Stimulated activated CD8-positive, alpha-beta memory T cell treated with anti-CD3 and anti-CD28 coated beads, Interleukin-2, amount 100 ng/mL, for 1 hour (primary cell): ENCODE data around the gene ANK2.

Experiments
- DNase-seq, 2 donors: peaks; one replicate each; pipeline ENCODE4 v3.0.0-alpha.2; 2020; ENCODE audit warnings: low read depth in 2 of 2

The ANK2 gene

DNA sequence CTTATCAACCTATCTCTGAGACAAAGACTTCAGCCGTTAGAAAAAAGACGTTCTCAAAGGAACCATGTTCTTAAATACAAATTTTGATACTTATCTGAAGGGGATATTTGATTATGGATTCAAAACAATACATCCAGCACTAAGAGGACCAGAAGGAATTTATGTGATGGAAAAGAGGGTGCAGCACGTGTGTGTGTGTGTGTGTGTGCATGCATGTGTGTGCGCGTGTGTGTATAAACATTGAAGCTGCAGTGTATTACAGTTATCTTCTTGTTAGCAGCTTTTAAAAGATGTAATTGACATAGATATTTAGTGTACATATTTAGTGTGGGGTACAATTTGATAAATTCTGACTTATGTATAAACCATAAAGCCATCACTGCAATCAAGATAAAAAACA lies 44.9 kb downstream of the ANK2 start:
- DNase-seq = no peak

DNA sequence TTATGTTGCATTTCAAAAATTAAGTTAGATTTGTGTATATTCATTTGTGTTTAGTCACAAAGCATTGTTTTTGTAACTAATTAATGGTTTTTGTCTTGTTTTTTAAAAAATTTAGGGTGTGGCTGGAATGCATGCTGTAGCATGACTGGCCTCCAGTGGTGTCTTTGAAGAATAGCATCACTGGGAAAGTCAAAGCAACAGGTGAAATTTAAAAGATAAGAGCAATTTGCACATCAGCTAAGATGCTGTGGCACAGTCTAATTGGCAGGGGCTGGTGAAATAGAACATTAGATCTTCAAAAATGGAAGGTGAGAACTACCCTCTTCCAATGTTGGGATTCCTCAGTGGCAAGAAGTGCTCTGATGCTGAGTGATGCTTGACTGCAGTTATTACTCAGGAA lies 45.3 kb downstream of the ANK2 start:
- DNase-seq = no peak

DNA sequence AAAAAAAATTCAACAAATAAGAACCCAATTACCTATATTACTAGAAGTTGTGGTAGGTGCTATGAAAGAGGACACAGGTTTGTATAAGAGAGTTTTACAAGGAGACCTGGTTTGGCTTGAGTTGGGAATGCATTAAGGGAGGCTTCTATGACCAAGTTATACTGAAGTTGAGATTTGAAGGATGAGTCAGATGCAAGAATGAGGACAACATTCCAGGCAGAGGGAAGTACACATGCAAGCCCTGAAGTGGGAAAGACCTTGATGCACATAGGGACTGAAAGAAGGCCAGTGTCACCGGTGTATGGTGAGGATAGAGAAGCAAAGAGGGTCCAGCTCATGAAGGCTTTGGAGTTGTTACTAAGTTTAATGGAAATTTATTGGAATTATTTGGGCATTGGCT lies 52.2 kb downstream of the ANK2 start:
- no peak for DNase-seq

- DNase-seq = no peak
Measured at GRCh38 chr4:113103556-113103955, 54.1 kb downstream of the ANK2 start.

GRCh38 chr4:113106108-113106507 lies 56.7 kb downstream of the ANK2 start:
- DNase-seq = no peak

- no peak for DNase-seq
Measured at GRCh38 chr4:113109106-113109718, 59.8 kb downstream of the ANK2 start.

DNA sequence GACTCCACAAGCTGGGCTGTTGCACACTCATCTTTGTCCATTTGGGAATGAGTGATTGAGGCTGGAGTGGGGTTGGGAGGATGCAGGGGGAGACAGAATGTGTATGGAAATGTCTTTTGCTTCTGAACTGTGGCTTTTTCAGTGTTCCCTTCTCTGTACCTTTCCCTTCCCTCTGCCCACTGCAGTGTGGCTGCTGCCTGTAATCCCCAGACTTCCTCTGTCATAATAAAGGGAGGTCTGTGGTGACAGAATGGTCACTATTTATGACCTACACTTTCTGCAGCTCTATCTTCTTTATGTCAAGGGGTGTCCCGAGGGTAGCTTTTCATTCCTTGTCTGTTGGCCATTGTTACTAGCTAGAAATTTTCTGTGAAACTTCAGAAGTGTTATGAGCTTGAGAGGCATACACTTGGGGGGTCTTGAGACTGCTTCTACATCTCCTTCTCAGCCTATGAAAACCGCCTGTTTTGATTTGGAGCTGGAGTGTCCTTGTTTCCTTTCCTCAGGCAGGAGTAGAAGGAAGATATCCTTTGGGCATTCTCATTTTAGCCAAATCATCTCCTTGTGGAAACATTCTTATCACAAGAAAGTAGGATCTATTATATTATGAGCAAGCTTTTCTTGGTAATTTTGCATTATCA lies 63.0 kb downstream of the ANK2 start:
- no peak for DNase-seq

DNA sequence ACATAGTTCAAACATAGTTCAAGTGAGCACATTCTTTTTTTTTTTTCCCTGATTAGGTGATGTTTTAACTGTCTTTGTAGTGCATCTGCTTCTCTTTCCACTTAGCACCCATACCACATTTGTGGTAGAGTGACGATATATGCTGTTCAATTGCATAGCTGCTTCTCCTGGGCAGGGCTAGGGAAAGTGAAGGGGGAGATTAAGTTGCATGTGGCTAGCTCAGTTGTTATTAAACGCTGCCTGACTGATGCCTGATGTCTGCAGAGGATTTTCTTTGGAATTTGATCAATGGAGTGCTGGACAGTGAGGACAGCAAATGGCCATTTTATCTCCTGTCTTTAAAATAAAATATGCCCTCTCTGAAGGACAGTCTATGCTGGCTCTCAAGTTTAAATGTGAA lies 63.7 kb downstream of the ANK2 start:
- DNase-seq = no peak

- no peak for DNase-seq
Measured at GRCh38 chr4:113114884-113115283, 65.4 kb downstream of the ANK2 start.

- no peak for DNase-seq
Measured at GRCh38 chr4:113116414-113117357, 67.2 kb downstream of the ANK2 start.

DNA sequence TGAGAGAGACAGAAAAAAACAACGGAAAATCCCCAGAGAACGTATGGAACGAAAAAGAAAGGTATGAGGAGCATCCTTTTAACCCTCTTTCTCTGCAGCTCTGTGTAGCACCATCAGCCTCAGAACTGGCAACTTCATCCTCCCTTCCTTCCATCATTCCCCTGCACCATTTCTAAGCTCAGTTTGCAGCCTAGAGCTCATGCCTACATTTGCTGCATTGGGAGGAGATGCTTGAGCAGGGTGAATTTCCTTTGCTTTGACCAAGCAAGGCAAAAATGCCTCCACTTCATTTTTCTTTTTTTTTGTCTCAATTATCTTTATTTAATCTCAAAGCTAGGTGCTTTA lies 67.9 kb downstream of the ANK2 start:
- no peak for DNase-seq

GRCh38 chr4:113122066-113122465 lies 72.6 kb downstream of the ANK2 start:
- no peak for DNase-seq

GRCh38 chr4:113125418-113125817 lies 76.0 kb downstream of the ANK2 start:
- no peak for DNase-seq

- no peak for DNase-seq
Measured at GRCh38 chr4:113131136-113131535, 81.7 kb downstream of the ANK2 start.

- no peak for DNase-seq
Measured at GRCh38 chr4:113131621-113132020, 82.2 kb downstream of the ANK2 start.

DNA sequence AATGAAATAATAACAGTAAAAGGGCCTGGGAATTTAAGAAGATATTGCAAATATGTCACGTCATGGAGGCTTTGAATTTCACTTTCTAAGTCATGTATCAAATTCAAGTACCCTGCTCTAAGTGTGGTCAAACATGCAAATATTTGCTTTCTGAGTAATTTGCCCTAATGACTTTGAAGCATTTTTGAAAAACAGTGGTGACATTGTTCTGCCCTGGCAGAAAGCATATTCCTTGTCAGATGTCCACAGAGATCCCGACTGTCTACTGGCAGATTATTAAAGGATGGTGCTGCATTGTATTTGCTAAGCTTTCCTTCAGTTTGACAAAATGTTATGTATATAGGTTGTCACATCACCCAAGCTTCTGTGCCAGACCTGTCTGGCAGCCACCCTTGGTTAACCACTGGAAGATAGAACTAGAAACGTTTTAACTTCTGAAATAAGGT lies 92.5 kb downstream of the ANK2 start:
- no peak for DNase-seq

- DNase-seq = no peak
Measured at GRCh38 chr4:113142351-113142750, 92.9 kb downstream of the ANK2 start.

DNA sequence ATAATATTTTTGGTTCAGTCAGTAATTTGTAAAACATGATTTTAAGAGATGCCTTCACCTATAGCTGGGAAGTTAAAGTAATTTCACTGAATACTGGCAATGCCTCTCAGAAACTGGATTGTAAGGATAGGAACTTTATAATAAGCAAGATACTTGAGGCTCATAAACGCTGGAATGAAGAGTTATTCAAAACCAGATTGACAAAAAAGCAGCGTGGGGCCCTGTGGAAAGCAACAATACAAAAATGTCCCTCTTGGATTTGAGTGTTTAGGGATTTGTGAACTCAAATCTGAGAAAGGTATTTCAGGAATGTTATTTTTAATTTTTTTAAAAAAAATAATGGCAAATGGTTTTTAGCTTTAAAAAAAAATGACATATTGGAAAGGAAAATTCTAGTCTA lies 94.6 kb downstream of the ANK2 start:
- no peak for DNase-seq

DNA sequence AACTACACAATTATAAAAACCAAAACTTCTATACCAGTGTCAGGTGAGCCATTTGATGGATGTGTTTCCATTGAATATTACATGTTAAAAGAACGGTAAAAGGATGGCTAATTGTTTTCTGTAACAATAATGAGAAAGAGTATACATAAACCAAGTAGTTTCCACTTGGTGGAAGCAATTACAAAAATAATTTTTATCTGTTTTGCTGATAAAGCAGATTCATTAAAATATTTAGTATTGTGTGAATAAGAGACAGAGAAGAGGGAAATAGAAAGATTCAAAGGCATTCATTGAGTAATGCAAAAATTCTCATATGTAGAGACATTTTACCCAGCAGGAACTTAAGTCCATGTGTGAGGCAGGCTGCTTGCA lies 95.7 kb downstream of the ANK2 start:
- DNase-seq = no peak

- no peak for DNase-seq
Measured at GRCh38 chr4:113145519-113146291, 96.3 kb downstream of the ANK2 start.

- DNase-seq = no peak
Measured at GRCh38 chr4:113146876-113147358, 97.5 kb downstream of the ANK2 start.

GRCh38 chr4:113147498-113148111 lies 98.2 kb downstream of the ANK2 start:
- no peak for DNase-seq
